Measurements from ENCODE around the gene POLD2.
A peak's percentile ranks its signal among the peaks of the same experiment; 100 is the strongest.

Gene POLD2

GRCh38 chr7:44087911-44088838 is 35.2 kb downstream of the POLD2 start:
- DNase-seq (ENCODE audit: low read depth), result no peak
- TF ChIP-seq CTCF (IDR thresholded peaks at IDR 0.05; ENCODE audit: insufficient read depth, low read depth, low read length, missing control alignments), result no peak
- H3K4me3 ChIP-seq (ENCODE audit: low read depth, low read length), result no peak overlapping the region

GRCh38 chr7:44086627-44087026 is 36.7 kb downstream of the POLD2 start:
- no peak for TF ChIP-seq CTCF (IDR thresholded peaks at IDR 0.05; ENCODE audit: insufficient read depth, low read depth, low read length, missing control alignments)
- DNase-seq (ENCODE audit: low read depth), result no peak
- H3K4me3 ChIP-seq (ENCODE audit: low read depth, low read length), result no peak overlapping the region

DNA sequence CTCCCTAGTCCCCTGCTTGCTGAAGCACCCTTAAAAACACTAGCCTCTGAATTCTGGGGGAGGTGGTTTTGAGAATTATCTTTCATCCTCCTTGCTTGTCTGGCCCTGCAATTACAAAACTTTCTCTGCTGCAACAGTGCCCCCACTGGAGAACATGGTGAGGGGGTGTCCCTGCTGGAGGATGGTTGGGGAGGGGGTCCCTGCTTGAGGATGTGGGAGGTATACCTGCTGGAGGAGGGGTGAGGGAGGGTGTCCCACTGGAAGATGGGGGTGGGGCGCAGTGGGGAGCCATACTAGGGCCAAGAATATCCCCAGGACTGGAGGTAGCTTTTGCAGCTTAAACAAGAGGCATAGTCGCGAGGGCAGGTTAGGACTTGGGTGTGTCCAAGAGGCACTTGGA is 37.8 kb downstream of the POLD2 start:
- DNase-seq (ENCODE audit: low read depth), result no peak
- TF ChIP-seq CTCF (IDR thresholded peaks at IDR 0.05; ENCODE audit: insufficient read depth, low read depth, low read length, missing control alignments), result peak; percentile 22
- no peak overlapping the region for H3K4me3 ChIP-seq (ENCODE audit: low read depth, low read length)

DNA sequence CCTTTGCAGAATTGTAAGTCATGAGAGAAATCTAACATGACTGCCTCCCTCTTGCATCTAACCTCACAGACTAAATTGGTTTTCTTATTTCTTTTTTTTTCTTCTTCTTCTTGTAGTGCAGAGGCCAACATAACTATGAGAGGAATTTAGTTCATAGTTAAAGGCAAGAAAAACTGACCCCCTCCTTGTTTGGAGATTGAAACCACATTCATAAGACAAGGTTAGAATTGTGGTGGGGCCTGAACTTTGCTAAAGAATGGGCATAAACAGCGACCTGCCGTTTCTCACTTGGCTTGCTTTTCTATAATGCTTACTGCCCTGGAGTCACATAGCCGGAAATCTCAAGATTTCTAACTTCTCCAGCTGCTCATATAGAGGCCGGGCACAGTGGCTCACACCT is 38.6 kb downstream of the POLD2 start:
- TF ChIP-seq CTCF (IDR thresholded peaks at IDR 0.05; ENCODE audit: insufficient read depth, low read depth, low read length, missing control alignments), result no peak
- DNase-seq (ENCODE audit: low read depth), result no peak
- H3K4me3 ChIP-seq (ENCODE audit: low read depth, low read length), result no peak overlapping the region

GRCh38 chr7:44083796-44084195 is 39.6 kb downstream of the POLD2 start:
- no peak for TF ChIP-seq CTCF (IDR thresholded peaks at IDR 0.05; ENCODE audit: insufficient read depth, low read depth, low read length, missing control alignments)
- DNase-seq (ENCODE audit: low read depth), result no peak
- no peak overlapping the region for H3K4me3 ChIP-seq (ENCODE audit: low read depth, low read length)

DNA sequence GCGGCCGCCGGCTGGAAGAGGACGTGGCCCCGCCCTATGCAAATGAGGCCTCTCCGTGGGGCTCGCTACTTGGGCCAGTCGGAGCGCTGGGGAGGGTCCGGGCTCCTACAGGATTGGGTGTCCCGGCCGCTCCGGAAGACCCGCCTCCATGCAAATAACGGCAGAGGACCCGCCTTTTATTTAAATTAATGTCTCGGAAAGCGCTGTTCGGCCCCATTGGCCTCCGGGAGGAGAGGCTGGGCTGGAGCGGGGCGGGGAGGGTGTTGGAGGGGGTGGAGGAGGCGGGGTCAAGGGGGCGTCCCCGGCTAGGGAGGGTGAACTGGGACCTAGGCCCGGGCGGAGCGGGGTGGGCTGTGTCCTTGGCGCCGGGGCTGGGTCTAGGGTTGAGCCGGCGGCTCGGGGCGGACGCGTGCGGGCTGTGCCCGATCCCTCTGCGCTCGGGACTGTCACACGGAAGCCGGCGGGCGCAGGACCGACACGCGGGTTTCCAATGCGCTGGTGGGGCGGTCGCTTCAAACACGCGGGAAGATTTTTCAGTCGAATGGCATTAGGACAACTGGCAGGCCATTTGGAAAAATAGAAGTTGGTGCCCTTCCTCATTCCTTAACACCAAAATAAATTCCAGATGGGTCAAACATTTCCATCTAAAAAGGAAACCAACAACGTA is 40.7 kb downstream of the POLD2 start:
- TF ChIP-seq CTCF (IDR thresholded peaks at IDR 0.05; ENCODE audit: insufficient read depth, low read depth, low read length, missing control alignments), result no peak
- peak overlapping the region; percentile 65 for H3K4me3 ChIP-seq (ENCODE audit: low read depth, low read length)
- DNase-seq (ENCODE audit: low read depth), result peak; percentile 99
